Liver (tissue), 3 donors: ENCODE measurements around the gene MROH8.

Experiments used
- FOXA1 ChIP-seq: IDR thresholded peaks from 2 replicates; pipeline ENCODE4 v1.6.1; 2016; ENCODE audit warnings: antibody characterized with exemption
- GABPA ChIP-seq, 2 donors: IDR thresholded peaks in 1 of 2; conservative IDR thresholded peaks in 1 of 2; 2 replicates each; pipeline ENCODE4 v1.6.1; 2016; ENCODE audit warnings: antibody characterized with exemption in 2 of 2, mild to moderate bottlenecking in 1 of 2, moderate library complexity in 1 of 2
- JUND ChIP-seq, 2 donors: IDR thresholded peaks; 2 replicates each; pipeline ENCODE4 v1.6.1; 2016; ENCODE audit warnings: antibody characterized with exemption in 2 of 2
- RAD21 ChIP-seq, 2 donors: IDR thresholded peaks; 2 replicates each; pipeline ENCODE4 v1.6.1; 2016; ENCODE audit warnings: antibody characterized with exemption in 2 of 2, mild to moderate bottlenecking in 2 of 2
- RXRA ChIP-seq, 2 donors: IDR thresholded peaks; 2 replicates each; pipeline ENCODE4 v1.6.1; 2017 to 2018; ENCODE audit warnings: antibody characterized with exemption in 2 of 2, mild to moderate bottlenecking in 1 of 2
- SP1 ChIP-seq: IDR thresholded peaks from 2 replicates; pipeline ENCODE4 v1.6.1; 2018; ENCODE audit warnings: antibody characterized with exemption, mild to moderate bottlenecking
- TAF1 ChIP-seq: conservative IDR thresholded peaks from 2 replicates; pipeline ENCODE4 v1.6.1; 2016; ENCODE audit warnings: antibody characterized with exemption, mild to moderate bottlenecking
- YY1 ChIP-seq: IDR thresholded peaks from 2 replicates; pipeline ENCODE4 v1.6.1; 2016; ENCODE audit warnings: antibody characterized with exemption, mild to moderate bottlenecking
- TF ChIP-seq, protein P1 (sequence below): IDR thresholded peaks from 2 replicates; pipeline ENCODE4 v1.6.1; 2016; ENCODE audit warnings: antibody characterized with exemption, mild to moderate bottlenecking
- TF ChIP-seq, protein P2 (sequence below): fragments of 150-350 bp; IDR thresholded peaks from 2 replicates; pipeline ENCODE4 v1.5.1; 2017; ENCODE audit warnings: improper control_type of control experiment, low read depth, low read length; ENCODE audit not compliant: missing input control
- TF ChIP-seq, protein P3 (sequence below): IDR thresholded peaks from 2 replicates; pipeline ENCODE4 v1.6.1; 2016; ENCODE audit warnings: antibody characterized with exemption
- TF ChIP-seq, protein P4 (sequence below): IDR thresholded peaks from 2 replicates; pipeline ENCODE4 v1.6.1; 2016; ENCODE audit warnings: antibody characterized with exemption
- donor health status: healthy.
- donor health status: healthy.

DNA sequence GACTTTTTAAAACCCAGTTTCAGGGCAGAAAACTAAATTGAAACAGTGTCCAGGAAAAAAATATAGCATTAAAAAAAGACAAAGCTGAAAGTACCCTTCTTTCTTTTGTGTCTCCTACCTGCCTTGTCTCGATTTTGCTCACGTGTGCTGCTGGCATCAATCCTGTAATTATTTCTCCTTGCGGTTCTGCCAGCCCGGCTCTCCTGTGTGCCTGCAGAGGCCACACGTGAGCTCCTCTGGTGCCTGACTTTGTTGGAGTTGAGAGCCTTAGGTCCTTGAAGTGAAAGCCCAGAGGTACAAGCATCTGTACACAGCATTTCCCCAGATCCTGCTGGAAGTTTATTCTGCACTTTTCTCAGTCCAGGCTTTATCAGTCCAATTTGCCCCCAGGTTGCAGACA lies 45.8 kb upstream of the MROH8 start:
- TF ChIP-seq SP1: no peak
- TF ChIP-seq, protein P1, sequence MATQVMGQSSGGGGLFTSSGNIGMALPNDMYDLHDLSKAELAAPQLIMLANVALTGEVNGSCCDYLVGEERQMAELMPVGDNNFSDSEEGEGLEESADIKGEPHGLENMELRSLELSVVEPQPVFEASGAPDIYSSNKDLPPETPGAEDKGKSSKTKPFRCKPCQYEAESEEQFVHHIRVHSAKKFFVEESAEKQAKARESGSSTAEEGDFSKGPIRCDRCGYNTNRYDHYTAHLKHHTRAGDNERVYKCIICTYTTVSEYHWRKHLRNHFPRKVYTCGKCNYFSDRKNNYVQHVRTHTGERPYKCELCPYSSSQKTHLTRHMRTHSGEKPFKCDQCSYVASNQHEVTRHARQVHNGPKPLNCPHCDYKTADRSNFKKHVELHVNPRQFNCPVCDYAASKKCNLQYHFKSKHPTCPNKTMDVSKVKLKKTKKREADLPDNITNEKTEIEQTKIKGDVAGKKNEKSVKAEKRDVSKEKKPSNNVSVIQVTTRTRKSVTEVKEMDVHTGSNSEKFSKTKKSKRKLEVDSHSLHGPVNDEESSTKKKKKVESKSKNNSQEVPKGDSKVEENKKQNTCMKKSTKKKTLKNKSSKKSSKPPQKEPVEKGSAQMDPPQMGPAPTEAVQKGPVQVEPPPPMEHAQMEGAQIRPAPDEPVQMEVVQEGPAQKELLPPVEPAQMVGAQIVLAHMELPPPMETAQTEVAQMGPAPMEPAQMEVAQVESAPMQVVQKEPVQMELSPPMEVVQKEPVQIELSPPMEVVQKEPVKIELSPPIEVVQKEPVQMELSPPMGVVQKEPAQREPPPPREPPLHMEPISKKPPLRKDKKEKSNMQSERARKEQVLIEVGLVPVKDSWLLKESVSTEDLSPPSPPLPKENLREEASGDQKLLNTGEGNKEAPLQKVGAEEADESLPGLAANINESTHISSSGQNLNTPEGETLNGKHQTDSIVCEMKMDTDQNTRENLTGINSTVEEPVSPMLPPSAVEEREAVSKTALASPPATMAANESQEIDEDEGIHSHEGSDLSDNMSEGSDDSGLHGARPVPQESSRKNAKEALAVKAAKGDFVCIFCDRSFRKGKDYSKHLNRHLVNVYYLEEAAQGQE: no peak
- TF ChIP-seq, protein P2, sequence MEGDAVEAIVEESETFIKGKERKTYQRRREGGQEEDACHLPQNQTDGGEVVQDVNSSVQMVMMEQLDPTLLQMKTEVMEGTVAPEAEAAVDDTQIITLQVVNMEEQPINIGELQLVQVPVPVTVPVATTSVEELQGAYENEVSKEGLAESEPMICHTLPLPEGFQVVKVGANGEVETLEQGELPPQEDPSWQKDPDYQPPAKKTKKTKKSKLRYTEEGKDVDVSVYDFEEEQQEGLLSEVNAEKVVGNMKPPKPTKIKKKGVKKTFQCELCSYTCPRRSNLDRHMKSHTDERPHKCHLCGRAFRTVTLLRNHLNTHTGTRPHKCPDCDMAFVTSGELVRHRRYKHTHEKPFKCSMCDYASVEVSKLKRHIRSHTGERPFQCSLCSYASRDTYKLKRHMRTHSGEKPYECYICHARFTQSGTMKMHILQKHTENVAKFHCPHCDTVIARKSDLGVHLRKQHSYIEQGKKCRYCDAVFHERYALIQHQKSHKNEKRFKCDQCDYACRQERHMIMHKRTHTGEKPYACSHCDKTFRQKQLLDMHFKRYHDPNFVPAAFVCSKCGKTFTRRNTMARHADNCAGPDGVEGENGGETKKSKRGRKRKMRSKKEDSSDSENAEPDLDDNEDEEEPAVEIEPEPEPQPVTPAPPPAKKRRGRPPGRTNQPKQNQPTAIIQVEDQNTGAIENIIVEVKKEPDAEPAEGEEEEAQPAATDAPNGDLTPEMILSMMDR: no peak
- TF ChIP-seq YY1: no peak
- TF ChIP-seq TAF1: no peak
- no peak for TF ChIP-seq GABPA (IDR thresholded peaks at IDR 0.05 in 1 of 2, conservative IDR thresholded peaks at IDR 0.05 in 1 of 2)
- no peak for TF ChIP-seq RXRA (IDR thresholded peaks at IDR 0.05)
- TF ChIP-seq JUND (IDR thresholded peaks at IDR 0.05): no peak
- TF ChIP-seq, protein P3, sequence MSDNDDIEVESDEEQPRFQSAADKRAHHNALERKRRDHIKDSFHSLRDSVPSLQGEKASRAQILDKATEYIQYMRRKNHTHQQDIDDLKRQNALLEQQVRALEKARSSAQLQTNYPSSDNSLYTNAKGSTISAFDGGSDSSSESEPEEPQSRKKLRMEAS: no peak
- no peak for TF ChIP-seq FOXA1
- no peak for TF ChIP-seq RAD21 (IDR thresholded peaks at IDR 0.05)
- TF ChIP-seq, protein P4, sequence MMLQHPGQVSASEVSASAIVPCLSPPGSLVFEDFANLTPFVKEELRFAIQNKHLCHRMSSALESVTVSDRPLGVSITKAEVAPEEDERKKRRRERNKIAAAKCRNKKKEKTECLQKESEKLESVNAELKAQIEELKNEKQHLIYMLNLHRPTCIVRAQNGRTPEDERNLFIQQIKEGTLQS: no peak
